ENCODE results near the gene NFIB. TPM values are rescaled to one million over a fixed set of nuclear protein-coding genes. Genes with fewer than 3 reads are reported as not detected.

NFIB gene
- total RNA-seq, 1 experiment from 2014 or later: 14.3 TPM

GRCh38 chr9:14249527-14249926 is 64.4 kb downstream of the NFIB start:
- Histone ChIP-seq H3K27ac (ENCODE audit: insufficient read length, low read depth, low read length) (no peak overlapping the region), H3K23me2 (ENCODE audit: insufficient read length, low read depth, low read length, poor library complexity, severe bottlenecking) (no peaks in the 10 kb centered on the region), H3K4me2 (ENCODE audit: insufficient read depth, insufficient read length, low read length) (no peak overlapping the region), H3K56ac (ENCODE audit: insufficient read length, low read depth, low read length) (no peak overlapping the region), H3K79me2 (ENCODE audit: insufficient read depth, low read length) (no peaks in the 10 kb centered on the region), H3K4ac (ENCODE audit: low read depth, low read length) (no peak overlapping the region), H4K8ac (replicated peaks; ENCODE audit: insufficient read length, low read depth, low read length) (no peak overlapping the region), H4K91ac (ENCODE audit: insufficient read length, low read depth, low read length) (no peak overlapping the region), H3K23ac (ENCODE audit: insufficient read length, low read depth, low read length) (no peak overlapping the region), H4K5ac (ENCODE audit: insufficient read length, low read depth, low read length) (no peak overlapping the region), H3K14ac (ENCODE audit: insufficient read depth, low read length) (no peak overlapping the region), H4K20me1 (ENCODE audit: control insufficient read depth, insufficient read depth, insufficient read length) (no peaks in the 10 kb centered on the region), H3K79me1 (ENCODE audit: insufficient read depth, low read depth, low read length, poor library complexity, severe bottlenecking) (no peaks in the 10 kb centered on the region), H3K27me3 (ENCODE audit: insufficient read depth, low read length) (no peaks in the 10 kb centered on the region), H2BK5ac (ENCODE audit: insufficient read length, low read length) (no peak overlapping the region), H3K9ac (ENCODE audit: extremely low read depth, insufficient read length, low read length) (no peak overlapping the region), H2BK12ac (ENCODE audit: insufficient read length, low read depth, low read length) (no peak overlapping the region), H3T11ph (ENCODE audit: low read length) (no peak overlapping the region), H3K9me3 (ENCODE audit: control insufficient read depth, low read depth, low read length) (no peaks in the 10 kb centered on the region), H2BK15ac (ENCODE audit: low read depth, low read length) (no peak overlapping the region), H2AK5ac (ENCODE audit: insufficient read length, low read length) (no peak overlapping the region), H3K4me1 (ENCODE audit: insufficient read depth, low read length) (peaks cover 5% of the 10 kb centered on the region; the same call in 1 of the 2 replicates), H2BK120ac (ENCODE audit: low read depth, low read length, poor library complexity, severe bottlenecking) (no peak overlapping the region), H2BK20ac (ENCODE audit: low read depth, low read length, poor library complexity, severe bottlenecking) (no peak overlapping the region), H2AFZ (ENCODE audit: low read length) (no peak overlapping the region), H3K18ac (ENCODE audit: insufficient read length, low read depth, low read length) (no peak overlapping the region)
- WGBS (ENCODE audit: extremely low coverage, insufficient read length, low lambda C conversion rate): no CpG with 5 or more reads among the region's 2 CpGs
- no peaks in the 10 kb centered on the region for H3K36me3 Mint-ChIP-seq (ENCODE audit: insufficient read depth in 1 of 3, low read depth in 3 of 3)
- DNase-seq: no peak
- H3K4me3 Mint-ChIP-seq: no peak overlapping the region
- no peaks in the 10 kb centered on the region for H3K27me3 Mint-ChIP-seq (ENCODE audit: low read depth)
- peaks cover 22 to 35% of the 10 kb centered on the region in 2 experiments for H3K4me1 Mint-ChIP-seq
- TF ChIP-seq, protein P1, sequence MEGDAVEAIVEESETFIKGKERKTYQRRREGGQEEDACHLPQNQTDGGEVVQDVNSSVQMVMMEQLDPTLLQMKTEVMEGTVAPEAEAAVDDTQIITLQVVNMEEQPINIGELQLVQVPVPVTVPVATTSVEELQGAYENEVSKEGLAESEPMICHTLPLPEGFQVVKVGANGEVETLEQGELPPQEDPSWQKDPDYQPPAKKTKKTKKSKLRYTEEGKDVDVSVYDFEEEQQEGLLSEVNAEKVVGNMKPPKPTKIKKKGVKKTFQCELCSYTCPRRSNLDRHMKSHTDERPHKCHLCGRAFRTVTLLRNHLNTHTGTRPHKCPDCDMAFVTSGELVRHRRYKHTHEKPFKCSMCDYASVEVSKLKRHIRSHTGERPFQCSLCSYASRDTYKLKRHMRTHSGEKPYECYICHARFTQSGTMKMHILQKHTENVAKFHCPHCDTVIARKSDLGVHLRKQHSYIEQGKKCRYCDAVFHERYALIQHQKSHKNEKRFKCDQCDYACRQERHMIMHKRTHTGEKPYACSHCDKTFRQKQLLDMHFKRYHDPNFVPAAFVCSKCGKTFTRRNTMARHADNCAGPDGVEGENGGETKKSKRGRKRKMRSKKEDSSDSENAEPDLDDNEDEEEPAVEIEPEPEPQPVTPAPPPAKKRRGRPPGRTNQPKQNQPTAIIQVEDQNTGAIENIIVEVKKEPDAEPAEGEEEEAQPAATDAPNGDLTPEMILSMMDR (conservative IDR thresholded peaks at IDR 0.05): no peak
- no peak overlapping the region; a peak in 1 of 7 replicates for H3K27ac Mint-ChIP-seq
- no peaks in the 10 kb centered on the region for H3K9me3 Mint-ChIP-seq

Data from H9 (cell line).